Liver (tissue), 5 donors: ENCODE measurements around the gene TP53TG5. TPM values are rescaled to one million over a fixed set of nuclear protein-coding genes. Genes with fewer than 3 reads are reported as not detected.

Experiments used
- polyA plus RNA-seq, 2 donors: library from polyadenylated mRNA; stranded (reverse) in 1 of 2; unstranded in 1 of 2; fragments of 200-250 nt in 1 of 2; fragments of >200 nt in 1 of 2; fragmentation: Nextera tagmentation in 1 of 2; extraction: Ambion mirVana in 1 of 2; gene quantifications; one replicate each; pipeline versions ENCODE4 v1.2.1 to v1.2.3, GENCODE V29; 2013 to 2015
- small RNA-seq: library from RNA; depleted of rRNA; stranded (forward); fragments of <200 nt; gene quantifications from one replicate; pipeline ENCODE3, GENCODE V24; 2014
- total RNA-seq, 2 donors: library from RNA; depleted of rRNA; stranded (reverse); fragments of >200 nt; gene quantifications; one replicate each; pipeline ENCODE4 v1.2.3, GENCODE V29; 2014
- donor health status: healthy.
- donor health status: healthy.
- donor health status: healthy.

TP53TG5 gene
- total and polyA plus RNA-seq, 4 donors, result not detected

Small RNAs within 50 kb of the gene (small RNA-seq; reads per million reads assigned to genes)
- not detected for gene MIR6812

Other genes starting within 250 kb of the TP53TG5 start
- not detected for gene PI3, start 203.4 kb downstream of the TP53TG5 start, total RNA-seq
- gene PI3, start 203.4 kb downstream of the TP53TG5 start, polyA plus RNA-seq, result not detected
- gene SEMG1, start 171.3 kb downstream of the TP53TG5 start, total RNA-seq, result not detected
- gene SEMG1, start 171.3 kb downstream of the TP53TG5 start, polyA plus RNA-seq, result not detected
- gene SEMG2, start 157.0 kb downstream of the TP53TG5 start, total RNA-seq, result not detected
- not detected for gene SEMG2, start 157.0 kb downstream of the TP53TG5 start, polyA plus RNA-seq
- 10 to 100 TPM in 1 of 2 donors, 1 to 10 TPM in 1; 1.9 to 60.1 TPM for gene SLPI, start 123.8 kb downstream of the TP53TG5 start, total RNA-seq
- 100 to 1,000 TPM; 128 to 308 TPM for gene SLPI, start 123.8 kb downstream of the TP53TG5 start, polyA plus RNA-seq
- not detected for gene RBPJL, start 71.5 kb downstream of the TP53TG5 start, total RNA-seq
- not detected for gene RBPJL, start 71.5 kb downstream of the TP53TG5 start, polyA plus RNA-seq
- gene MATN4, start 70.0 kb downstream of the TP53TG5 start, total RNA-seq, result not detected
- under 1 TPM in 1 of 2 donors, not detected in 1; 0.05 TPM for gene MATN4, start 70.0 kb downstream of the TP53TG5 start, polyA plus RNA-seq
- gene SDC4, start 29.9 kb downstream of the TP53TG5 start, total RNA-seq, result 100 to 1,000 TPM in 1 of 2 donors, 10 to 100 TPM in 1; 54.4 to 147 TPM
- 10 to 100 TPM; 80.6 to 86.5 TPM for gene SDC4, start 29.9 kb downstream of the TP53TG5 start, polyA plus RNA-seq
- 10 to 100 TPM; 15.0 to 29.0 TPM for gene SYS1, start 15.2 kb downstream of the TP53TG5 start, total RNA-seq
- gene SYS1, start 15.2 kb downstream of the TP53TG5 start, polyA plus RNA-seq, result 10 to 100 TPM; 27.2 to 37.8 TPM
- 1 to 10 TPM; 2.1 to 3.2 TPM for gene DBNDD2, start 30.0 kb upstream of the TP53TG5 start, total RNA-seq
- 1 to 10 TPM; 2.2 to 4.6 TPM for gene DBNDD2, start 30.0 kb upstream of the TP53TG5 start, polyA plus RNA-seq
- 10 to 100 TPM; 14.4 to 20.7 TPM for gene PIGT, start 37.8 kb upstream of the TP53TG5 start, total RNA-seq
- 10 to 100 TPM; 47.6 to 64.5 TPM for gene PIGT, start 37.8 kb upstream of the TP53TG5 start, polyA plus RNA-seq
- not detected for gene WFDC2, start 91.4 kb upstream of the TP53TG5 start, total RNA-seq
- 1 to 10 TPM; 1.3 to 1.8 TPM for gene WFDC2, start 91.4 kb upstream of the TP53TG5 start, polyA plus RNA-seq
- not detected for gene SPINT3, start 137.3 kb upstream of the TP53TG5 start, total RNA-seq
- gene SPINT3, start 137.3 kb upstream of the TP53TG5 start, polyA plus RNA-seq, result not detected
- gene WFDC6, start 161.2 kb upstream of the TP53TG5 start, total RNA-seq, result not detected
- not detected for gene WFDC6, start 161.2 kb upstream of the TP53TG5 start, polyA plus RNA-seq
- gene EPPIN, start 169.1 kb upstream of the TP53TG5 start, total RNA-seq, result not detected
- gene EPPIN, start 169.1 kb upstream of the TP53TG5 start, polyA plus RNA-seq, result not detected
- gene WFDC8, start 201.0 kb upstream of the TP53TG5 start, total RNA-seq, result not detected
- not detected for gene WFDC8, start 201.0 kb upstream of the TP53TG5 start, polyA plus RNA-seq